ENCODE data around the gene NPBWR2.

NPBWR2 gene

DNA sequence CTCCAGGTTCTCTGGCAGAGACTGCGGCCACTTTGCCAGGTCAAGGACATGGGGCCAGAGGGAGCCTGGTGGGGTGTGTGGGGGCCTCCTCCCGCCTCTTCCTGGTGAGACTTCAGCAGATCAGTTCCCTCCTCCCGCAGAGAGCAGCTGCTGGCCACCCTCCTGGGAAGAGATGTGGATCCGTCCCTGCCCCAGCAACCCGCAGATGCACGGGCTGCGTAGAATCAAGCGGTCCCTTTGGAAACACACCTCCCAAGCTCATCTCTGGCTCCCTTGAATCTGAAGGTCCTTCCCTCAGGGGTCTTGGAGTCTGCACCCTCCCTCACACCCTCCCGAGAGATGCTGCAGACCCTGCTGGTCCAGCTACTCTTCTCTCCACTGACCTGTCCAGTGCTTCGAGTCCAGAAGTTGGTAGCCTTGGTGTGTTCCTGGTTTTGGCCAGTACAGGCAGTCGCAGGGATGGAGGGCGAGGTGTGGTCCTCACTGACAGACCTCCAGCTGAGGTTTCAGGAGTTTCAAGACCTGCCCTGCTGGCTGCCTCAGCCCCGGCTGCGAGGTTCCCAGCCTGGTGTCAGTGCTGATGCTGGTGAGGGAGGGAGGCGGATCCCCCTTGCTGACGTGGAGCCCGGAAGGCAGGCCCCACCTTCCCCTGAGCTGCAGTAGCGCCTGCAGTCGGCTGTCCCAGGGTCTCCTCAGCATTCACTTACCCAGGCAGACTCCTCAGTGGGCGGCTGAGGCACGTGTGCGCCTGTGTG is at the start of gene NPBWR2:
NPBWR2 (minus strand) TSS at position 585 of the 755 bp plus-strand sequence. CDS start 734 bp downstream, outside the sequence.
- no peak for DNase-seq

- no peak for DNase-seq
These were observed 48.9 kb upstream of the NPBWR2 start for GRCh38 chr20:64156136-64156885.

DNA sequence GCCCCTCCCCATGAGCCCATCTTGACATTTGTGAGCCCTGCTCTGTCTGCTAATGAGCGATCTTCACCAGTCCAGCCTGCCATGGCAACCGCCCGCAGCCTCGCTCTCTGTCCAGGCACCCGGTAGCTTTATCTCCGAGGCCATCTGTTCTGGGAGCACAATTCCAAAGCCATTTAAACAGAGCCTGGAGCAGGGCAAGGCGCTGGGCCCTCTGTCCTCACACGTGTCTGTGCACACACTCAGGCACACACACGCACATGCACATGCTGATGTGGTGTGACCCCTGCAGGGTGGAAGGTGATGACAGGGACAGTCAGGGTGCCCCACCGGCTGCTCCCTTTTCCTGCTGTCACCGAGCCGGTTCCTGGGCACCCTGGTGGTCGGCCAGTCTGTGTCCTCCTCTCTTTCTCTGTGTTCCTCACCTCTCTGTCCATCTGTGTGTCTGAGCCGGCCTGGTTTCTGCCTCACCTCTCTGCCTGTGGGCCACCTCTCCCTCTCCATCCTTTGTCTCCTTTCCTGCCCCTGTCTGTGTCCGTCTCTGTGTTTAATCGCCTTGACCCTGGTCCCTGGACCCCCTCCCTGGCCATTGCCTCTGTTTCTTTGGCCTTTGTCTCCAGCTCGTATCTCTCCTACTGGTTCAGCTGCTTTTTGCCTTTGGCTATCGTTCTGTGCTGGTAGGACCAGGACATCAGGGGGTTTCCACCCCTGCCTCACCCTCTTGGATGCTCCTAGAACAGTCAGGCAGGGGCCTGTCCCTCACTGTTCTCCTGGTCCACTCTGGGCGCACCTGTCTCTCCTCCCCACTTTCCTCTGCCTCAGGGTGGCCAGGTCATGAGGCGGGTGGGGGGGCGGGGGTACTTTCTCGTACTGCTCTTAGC is 48.1 kb upstream of the NPBWR2 start:
- DNase-seq: no peak

- no peak for DNase-seq
These were observed 47.4 kb upstream of the NPBWR2 start for GRCh38 chr20:64154590-64155257.

DNA sequence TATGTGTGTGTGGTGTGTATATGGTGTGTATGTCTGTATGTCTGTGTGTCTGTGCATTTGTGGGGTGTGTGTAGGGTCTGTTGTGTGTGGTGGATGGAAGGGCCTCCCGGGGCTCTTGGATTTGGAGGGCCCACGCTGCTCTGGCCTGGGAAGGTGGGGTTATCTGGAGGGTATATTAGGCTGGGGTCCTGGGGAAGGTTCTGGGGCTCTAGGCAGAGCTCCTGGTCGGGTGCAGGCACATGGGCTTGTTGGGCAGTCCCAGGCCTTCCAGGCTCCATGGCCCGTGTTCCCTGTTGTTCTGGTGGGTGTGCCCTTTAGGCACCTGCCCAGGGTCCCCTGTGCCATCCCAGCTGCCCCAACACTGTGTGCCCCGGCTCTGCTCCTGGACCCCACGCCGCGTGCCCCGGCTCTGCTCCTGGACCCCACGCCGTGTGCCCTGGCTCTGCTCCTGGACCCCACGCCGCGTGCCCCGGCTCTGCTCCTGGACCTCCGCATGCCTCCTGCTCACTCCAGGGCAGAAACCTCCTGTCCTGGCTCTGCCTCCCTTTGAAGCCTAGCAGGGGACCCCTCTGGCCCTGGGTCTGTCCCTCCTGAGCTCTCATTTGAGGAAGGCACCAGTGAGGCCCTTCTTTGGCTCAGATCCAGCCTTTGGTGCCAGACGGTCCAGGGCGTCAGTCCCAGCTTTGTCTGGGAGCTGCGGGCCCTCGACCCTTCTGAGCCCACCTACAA is 46.7 kb upstream of the NPBWR2 start:
- DNase-seq: no peak

DNA sequence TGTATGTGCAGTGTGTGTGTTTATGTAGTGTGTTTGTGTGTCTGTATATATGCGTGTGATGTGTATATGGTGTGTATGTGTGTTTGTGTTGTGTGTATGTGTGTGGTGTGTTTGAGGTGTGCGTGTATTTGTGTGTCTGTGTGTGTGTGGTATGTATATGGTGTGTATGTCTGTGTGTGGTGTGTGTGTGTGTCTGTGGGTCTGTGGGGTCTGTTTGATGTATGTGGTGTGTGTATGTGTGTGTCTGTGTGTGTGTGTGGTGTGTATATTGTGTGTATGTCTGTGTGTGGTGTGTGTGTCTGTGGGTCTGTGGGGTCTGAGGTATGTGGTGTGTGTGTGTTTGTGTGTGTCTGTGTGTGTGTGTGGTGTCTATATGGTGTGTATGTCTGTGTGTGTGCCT is 46.0 kb upstream of the NPBWR2 start:
- no peak for DNase-seq

GRCh38 chr20:64152906-64153305 is 45.5 kb upstream of the NPBWR2 start:
- no peak for DNase-seq

GRCh38 chr20:64151633-64152530 is 44.5 kb upstream of the NPBWR2 start:
- DNase-seq: no peak

DNA sequence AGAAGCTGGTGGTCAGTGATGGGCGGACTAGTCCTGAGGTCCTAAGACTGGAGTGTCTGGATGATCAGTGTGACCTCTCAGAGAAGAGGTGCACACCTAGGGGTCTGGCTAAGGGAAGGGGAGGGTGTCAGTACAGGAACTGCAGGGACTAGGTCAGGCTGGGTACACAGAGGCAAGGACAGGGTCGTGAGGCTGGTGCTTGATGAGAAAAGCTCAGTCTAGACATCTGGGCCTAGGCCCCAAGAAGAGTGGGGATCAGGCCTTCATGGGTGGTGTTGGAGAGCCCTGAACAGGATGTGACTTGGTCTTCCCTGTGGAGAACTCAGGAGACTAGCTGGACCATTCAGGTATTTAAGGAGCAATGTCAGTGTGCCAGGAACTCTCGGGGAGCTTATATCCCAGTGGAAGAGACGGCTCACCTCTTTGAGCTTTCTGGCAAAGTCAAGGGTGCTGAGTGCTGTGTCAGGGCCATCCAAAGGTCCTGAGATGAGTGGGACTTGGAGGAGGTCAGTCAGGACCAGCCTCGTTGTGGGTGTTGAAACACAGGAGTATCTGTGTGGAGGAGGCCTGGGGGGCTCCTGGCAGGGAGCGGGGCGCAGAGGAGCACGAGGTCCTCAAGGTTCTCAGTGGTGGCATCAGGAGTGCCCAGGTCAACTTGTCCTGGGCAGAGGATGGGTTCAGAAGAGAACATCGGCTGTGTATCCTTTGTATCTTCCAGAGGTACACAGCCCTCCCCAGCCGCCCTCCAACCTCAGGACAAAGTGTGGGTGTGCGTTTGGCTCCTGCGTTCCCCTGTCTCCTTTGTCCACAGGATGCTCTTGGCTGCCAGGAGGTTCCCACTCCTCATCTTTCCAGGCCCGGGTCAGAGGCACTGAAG is 43.6 kb upstream of the NPBWR2 start:
- DNase-seq: no peak

GRCh38 chr20:64149809-64150560 is 42.6 kb upstream of the NPBWR2 start:
- DNase-seq: no peak

DNA sequence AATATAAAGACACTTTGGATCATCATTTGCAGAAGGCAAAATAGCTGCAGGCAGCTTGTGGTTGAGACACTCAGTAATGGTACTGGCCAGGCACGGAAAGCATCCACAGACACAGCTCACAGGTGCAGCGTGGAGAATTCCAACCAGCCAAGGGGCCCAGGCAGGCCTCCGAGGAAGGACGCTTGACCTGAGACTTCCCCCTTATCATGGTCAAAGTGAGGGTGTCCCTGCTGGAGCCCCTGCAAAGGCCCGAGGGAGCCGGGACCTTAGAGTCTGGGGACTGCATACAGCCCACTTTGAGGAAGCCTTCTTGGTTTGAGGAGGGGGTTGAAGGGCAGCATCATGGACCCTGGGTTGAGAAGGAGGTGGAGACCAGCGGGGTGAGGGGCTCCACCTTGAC is 41.8 kb upstream of the NPBWR2 start:
- DNase-seq: no peak

DNA sequence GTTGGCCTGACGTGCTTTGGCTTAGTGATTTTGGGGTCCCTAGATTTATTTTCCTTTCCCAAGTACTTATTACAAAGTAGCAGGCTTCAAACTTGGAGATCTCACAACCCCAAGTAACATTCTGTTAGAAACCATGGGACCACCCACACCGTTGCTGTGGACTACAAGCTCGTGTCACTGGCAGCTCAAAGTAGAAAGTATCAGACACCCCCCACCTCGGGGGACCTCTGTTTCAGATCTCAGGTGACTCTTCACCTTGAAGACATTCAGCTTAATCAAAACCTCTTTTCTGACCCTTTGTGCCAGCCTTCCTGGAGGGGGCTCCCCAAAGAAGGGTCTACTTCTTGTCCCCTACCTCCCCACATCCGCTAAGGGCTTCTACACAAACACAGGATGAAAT is 41.2 kb upstream of the NPBWR2 start:
- DNase-seq: no peak

DNA sequence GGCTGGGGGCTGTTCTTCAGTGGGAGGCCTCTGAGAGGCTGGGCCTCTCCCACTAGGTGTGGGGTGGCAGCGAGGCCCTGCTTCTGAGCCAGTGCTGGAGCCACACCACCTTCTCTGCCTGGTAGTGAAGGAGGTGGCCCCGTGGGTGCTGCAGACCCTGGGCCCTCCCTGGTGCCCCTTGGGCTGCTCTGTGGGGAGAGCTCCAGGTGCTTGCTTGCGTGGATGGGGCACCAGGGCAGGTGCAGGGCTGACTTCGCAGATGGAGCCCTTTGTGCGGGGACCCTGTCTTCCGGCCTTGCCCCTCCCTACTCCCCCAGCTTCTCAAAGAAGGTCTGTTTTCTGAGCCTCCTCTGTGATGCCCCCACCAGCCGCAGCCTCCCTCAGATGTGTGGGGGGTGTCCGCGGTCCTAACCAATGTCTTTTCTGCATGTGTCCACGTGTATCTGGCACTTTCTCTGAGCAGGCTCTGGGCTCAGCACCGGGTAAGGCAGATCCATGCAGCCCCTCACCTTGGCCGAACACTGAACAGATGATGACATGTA is 39.6 kb upstream of the NPBWR2 start:
- no peak for DNase-seq

DNA sequence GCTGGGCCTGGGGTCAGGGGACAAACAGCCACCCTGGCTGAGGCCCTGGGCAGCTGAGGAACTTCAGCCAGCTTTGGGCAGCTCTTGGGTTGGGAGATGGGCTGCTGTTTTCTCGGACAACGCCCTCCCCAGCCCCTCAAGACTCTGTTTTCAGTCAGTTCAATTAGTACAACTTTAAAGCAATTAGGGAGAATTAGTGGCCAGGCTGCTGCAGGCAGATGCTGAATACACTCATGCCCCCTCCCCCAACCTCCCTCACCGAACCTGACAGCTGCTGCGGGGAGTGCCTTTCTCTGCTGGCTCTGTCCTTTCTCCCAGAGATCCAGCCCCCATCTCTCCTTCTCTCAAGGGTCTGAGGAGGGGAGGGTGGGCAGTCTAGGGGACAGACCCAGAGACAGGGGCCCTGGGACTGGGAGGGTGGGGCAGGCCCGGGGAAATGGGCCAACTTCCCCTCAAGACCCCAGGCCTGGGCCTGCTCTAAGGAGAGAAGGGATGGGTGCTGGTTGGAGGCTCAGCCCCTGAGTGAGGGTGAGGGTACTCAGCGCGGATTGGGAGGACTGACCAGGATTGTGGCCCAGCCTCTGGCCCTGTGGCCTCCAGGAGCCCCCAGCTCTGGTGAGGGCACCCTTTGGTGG is 39.1 kb upstream of the NPBWR2 start:
- DNase-seq: no peak

DNA sequence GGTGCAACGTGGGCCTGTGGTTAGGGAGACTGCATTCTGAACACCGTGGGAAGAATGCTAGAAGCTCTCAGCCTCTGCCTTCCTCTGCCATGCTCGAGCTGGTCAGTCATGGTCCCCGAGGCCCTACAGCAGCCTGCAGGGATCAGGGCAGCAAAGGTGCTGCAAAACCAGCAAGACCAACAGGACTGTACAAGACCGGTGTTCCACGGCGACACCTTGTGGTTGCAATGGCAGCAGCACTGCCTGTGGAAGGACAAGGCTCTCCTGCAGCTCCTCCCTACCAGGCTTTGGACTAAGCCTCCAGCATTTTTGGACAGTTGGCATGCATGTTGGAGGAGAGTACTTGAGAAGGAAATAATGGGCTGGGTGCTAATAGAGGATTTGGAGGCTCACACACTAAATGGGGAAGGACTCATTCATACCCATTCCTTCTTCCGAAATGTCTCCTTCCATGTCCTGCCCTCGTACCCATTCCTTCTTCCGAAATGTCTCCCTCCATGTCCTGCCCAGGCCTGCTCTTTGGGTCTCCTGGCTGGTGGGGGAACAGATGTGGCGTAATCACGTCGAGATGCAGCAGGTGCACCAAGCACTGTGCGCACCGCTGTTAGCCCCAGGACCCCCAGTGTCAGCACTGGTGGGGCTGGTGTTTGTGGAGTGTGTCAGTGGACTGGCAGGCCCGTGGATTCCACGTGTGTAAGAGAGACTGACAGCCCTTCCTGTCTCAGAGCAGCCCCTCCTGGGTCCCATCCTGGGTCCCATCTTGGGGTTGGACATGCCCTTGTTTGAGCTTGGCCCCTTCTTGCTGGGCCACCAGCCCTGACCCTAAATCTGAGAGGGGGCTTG is 38.3 kb upstream of the NPBWR2 start:
- no peak for DNase-seq

- no peak for DNase-seq
These were observed 37.0 kb upstream of the NPBWR2 start for GRCh38 chr20:64144144-64144912.
